Middle frontal gyrus (tissue), 1 donor: ENCODE results near the gene GLRA1.

Experiments used
- DNase-seq: peaks from one replicate; pipeline ENCODE4 v3.0.0-alpha.2; 2015; ENCODE audit warnings: low spot score; ENCODE audit errors: extremely low spot score

Gene GLRA1

DNA sequence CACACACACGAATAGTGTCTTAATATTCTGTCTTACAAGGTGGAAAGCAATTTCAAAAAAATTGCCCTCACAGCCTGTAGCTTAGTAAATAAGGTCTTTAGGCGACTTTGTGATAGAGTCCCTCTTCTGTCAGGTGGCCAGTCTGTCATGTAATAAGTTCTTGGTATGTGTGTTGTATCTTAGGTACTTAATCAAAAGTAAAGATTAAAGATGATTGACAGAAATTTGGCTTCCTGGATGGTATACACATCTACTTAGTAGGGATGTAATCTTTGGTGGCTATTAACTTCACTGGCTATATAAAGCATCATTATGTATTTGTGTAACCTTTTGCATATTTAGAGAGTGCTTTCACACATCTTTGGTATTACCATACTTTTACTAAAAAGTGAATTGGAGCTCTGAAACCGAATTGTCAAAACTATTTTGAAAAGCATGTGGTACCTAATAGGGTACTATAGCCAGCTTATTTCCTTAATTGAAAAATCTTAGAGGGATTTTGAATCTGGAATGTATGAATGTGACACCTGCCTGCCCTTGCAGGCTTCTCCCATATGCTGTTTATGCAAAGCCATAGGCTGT, 149.5 kb downstream of the GLRA1 start:
- no peak for DNase-seq

- DNase-seq, result no peak
These were observed 150.7 kb downstream of the GLRA1 start for GRCh38 chr5:151773951-151774350.

DNA sequence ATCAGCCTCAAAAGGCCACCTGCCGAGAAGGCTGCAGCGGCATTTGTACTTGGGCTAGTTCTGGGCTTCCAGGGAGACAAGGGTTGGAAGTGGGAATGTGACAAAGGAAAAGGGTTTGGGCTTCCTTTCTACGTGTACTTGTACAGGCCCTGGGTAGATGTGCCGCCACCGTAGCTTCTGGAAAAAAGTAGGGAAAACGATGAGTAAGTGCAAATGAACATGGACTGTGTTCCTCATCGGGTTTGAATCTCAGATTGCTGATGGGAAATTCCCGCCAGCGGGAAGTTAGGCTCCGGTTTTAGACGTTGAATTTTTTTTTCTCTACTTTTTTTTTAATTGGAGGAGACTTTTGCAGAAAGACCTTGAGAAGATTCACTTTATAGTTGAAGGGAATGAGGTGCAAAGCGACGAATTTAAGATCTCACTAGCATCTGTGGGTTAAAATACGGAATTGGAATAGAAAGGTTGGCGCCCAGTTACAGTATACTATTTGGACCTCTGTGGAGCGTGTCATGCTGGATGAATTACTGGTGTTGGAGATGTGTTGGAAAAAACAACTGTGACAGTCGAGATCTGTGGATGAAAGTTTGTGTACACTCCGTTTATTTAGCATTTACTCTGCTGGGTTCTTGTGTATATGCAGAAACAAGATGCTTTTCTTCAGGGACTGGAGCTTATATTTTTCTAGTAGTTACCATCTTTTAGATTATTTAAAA, 151.6 kb downstream of the GLRA1 start:
- no peak for DNase-seq
